Measurements from ENCODE around the gene GSTM2. TPM values are rescaled to one million over a fixed set of nuclear protein-coding genes. Genes with fewer than 3 reads are reported as not detected.

The GSTM2 gene
- total RNA-seq, 2 experiments from 2014 or later, result 0.38 to 0.76 TPM

- ChIA-PET CTCF (ENCODE audit: unreplicated experiment) (no interaction called here), POLR2A (no interaction called here)
- peaks cover 16% of the 10 kb centered on the region for H3K79me2 ChIP-seq (ENCODE audit: insufficient read depth, low read depth, low read length)
- H3K9me3 ChIP-seq (ENCODE audit: low read length), result no peaks in the 10 kb centered on the region
- no peak overlapping the region for H2AFZ ChIP-seq (ENCODE audit: low read length)
- 0 out of 2 replicates have a peak, but pooled peaks cover 5% of the 10 kb centered on the region for H4K20me1 ChIP-seq (ENCODE audit: insufficient read depth, low read length)
- peaks cover 44% of the 10 kb centered on the region for H3K36me3 ChIP-seq (ENCODE audit: insufficient read depth, low read length)
- no peaks in the 10 kb centered on the region for H3K9me2 ChIP-seq (ENCODE audit: insufficient read depth, low read length)
- intact Hi-C loops (cut with micrococcal nuclease; ENCODE audit: unreplicated experiment), result no loop called here
- H3K27ac ChIP-seq (ENCODE audit: low read depth, low read length, poor library complexity, severe bottlenecking), result no peak overlapping the region
- no peak overlapping the region for H3K4me2 ChIP-seq (ENCODE audit: low read length)
- peaks cover 32% of the 10 kb centered on the region for H3K4me1 ChIP-seq (ENCODE audit: insufficient read depth, low read length, poor library complexity, severe bottlenecking)
- H3K4me3 ChIP-seq (ENCODE audit: low read depth, low read length, poor library complexity, severe bottlenecking), result no peak overlapping the region
- TF ChIP-seq CTCF (conservative IDR thresholded peaks at IDR 0.05; ENCODE audit: low read length) (no peak), EZH2phosphoT487 (IDR thresholded peaks at IDR 0.05; ENCODE audit: borderline replicate concordance, low read depth, low read length) (no peak)
- DNase-seq (ENCODE audit: low spot score), result no peak
- no TSS peak for BruUV-seq (replicated peaks)
Measured at GRCh38 chr1:109626682-109627408, 41.0 kb upstream of the GSTM2 start.

- no TSS peak for BruUV-seq (replicated peaks)
- TF ChIP-seq CTCF (conservative IDR thresholded peaks at IDR 0.05; ENCODE audit: low read length) (no peak), EZH2phosphoT487 (IDR thresholded peaks at IDR 0.05; ENCODE audit: borderline replicate concordance, low read depth, low read length) (no peak)
- H4K20me1 ChIP-seq (ENCODE audit: insufficient read depth, low read length), result no peaks in the 10 kb centered on the region
- H3K9me2 ChIP-seq (ENCODE audit: insufficient read depth, low read length), result no peaks in the 10 kb centered on the region
- peaks cover 44% of the 10 kb centered on the region for H3K36me3 ChIP-seq (ENCODE audit: insufficient read depth, low read length)
- H2AFZ ChIP-seq (ENCODE audit: low read length), result no peak overlapping the region
- H3K79me2 ChIP-seq (ENCODE audit: insufficient read depth, low read depth, low read length), result peaks cover 6% of the 10 kb centered on the region; the same call in 1 of the 2 replicates
- no peak overlapping the region for H3K4me3 ChIP-seq (ENCODE audit: low read depth, low read length, poor library complexity, severe bottlenecking)
- H3K4me2 ChIP-seq (ENCODE audit: low read length), result no peak overlapping the region
- DNase-seq (ENCODE audit: low spot score), result no peak
- intact Hi-C loops (cut with micrococcal nuclease; ENCODE audit: unreplicated experiment), result no loop called here
- H3K27ac ChIP-seq (ENCODE audit: low read depth, low read length, poor library complexity, severe bottlenecking), result no peak overlapping the region
- no peaks in the 10 kb centered on the region for H3K9me3 ChIP-seq (ENCODE audit: low read length)
- ChIA-PET POLR2A (no interaction called here), CTCF (ENCODE audit: unreplicated experiment) (interaction anchor here (0.6 kb wide), 1 partner anchor 863 kb away, joined by 3 read pairs; no protein-coding TSS in a partner anchor)
- H3K4me1 ChIP-seq (ENCODE audit: insufficient read depth, low read length, poor library complexity, severe bottlenecking), result peaks cover 22% of the 10 kb centered on the region
Measured at GRCh38 chr1:109627692-109628399, 40.0 kb upstream of the GSTM2 start.
